Retina (tissue), 1 donor: Measurements from ENCODE around the gene GSKIP.
"Not testable (repeated sequence)": the region's sequence is repeated elsewhere in the genome, so short reads cannot be mapped to it uniquely, and the experiment has no call there.

Experiments used
- DNase-seq: peaks from one replicate; pipeline ENCODE4 v3.0.0-alpha.2; 2016

Gene GSKIP

GRCh38 chr14:96362965-96363750 is at the start of gene GSKIP, which contains the start of gene ATG2B:
TSS of gene GSKIP (plus strand) at chr14:96363526. CDS start at chr14:96382248, 18,722 bp downstream.
TSS of gene ATG2B (minus strand) at chr14:96363341. CDS start at chr14:96362976, 365 bp downstream.
- DNase-seq: peak; percentile 97

GRCh38 chr14:96316087-96316486 is 47.2 kb upstream of the GSKIP start:
- DNase-seq: no peak

- DNase-seq: no peak
Observed at GRCh38 chr14:96318836-96319235, 44.5 kb upstream of the GSKIP start.

GRCh38 chr14:96320605-96321004 is 42.7 kb upstream of the GSKIP start:
- DNase-seq: no peak

- DNase-seq: no peak
Observed at GRCh38 chr14:96324219-96324618, 39.1 kb upstream of the GSKIP start.

- DNase-seq: no peak
Observed at GRCh38 chr14:96338551-96338950, 24.8 kb upstream of the GSKIP start.

- no peak for DNase-seq
Observed at GRCh38 chr14:96341323-96341722, 22.0 kb upstream of the GSKIP start.

GRCh38 chr14:96345669-96346068 is 17.7 kb upstream of the GSKIP start:
- DNase-seq: no peak

- not testable (repeated sequence) for DNase-seq
Observed at GRCh38 chr14:96347957-96348356, 15.4 kb upstream of the GSKIP start.

- no peak for DNase-seq
Observed at GRCh38 chr14:96349286-96350075, 13.8 kb upstream of the GSKIP start.

- no peak for DNase-seq
Observed at GRCh38 chr14:96351986-96352385, 11.3 kb upstream of the GSKIP start.

- DNase-seq: no peak
Observed at GRCh38 chr14:96352708-96353107, 10.6 kb upstream of the GSKIP start.

- DNase-seq: no peak
Observed at GRCh38 chr14:96354246-96354645, 9.1 kb upstream of the GSKIP start.

- no peak for DNase-seq
Observed at GRCh38 chr14:96357216-96357615, 6.1 kb upstream of the GSKIP start.

GRCh38 chr14:96359959-96360358 is 3.4 kb upstream of the GSKIP start:
- DNase-seq: no peak

GRCh38 chr14:96362071-96362964 is 1.0 kb upstream of the GSKIP start:
- no peak for DNase-seq

GRCh38 chr14:96363751-96364336 is 518 bp downstream of the GSKIP start:
- DNase-seq: peak; percentile 82

GRCh38 chr14:96364962-96365361 is 1.6 kb downstream of the GSKIP start:
- DNase-seq: no peak

GRCh38 chr14:96368534-96368933 is 5.2 kb downstream of the GSKIP start:
- no peak for DNase-seq

- DNase-seq: no peak
Observed at GRCh38 chr14:96370528-96370927, 7.2 kb downstream of the GSKIP start.

- no peak for DNase-seq
Observed at GRCh38 chr14:96373538-96373937, 10.2 kb downstream of the GSKIP start.

GRCh38 chr14:96376093-96376492 is 12.8 kb downstream of the GSKIP start:
- no peak for DNase-seq

- DNase-seq: no peak
Observed at GRCh38 chr14:96380735-96381134, 17.4 kb downstream of the GSKIP start.
